IPS-20b (cell line): ENCODE data around the gene GMNN.
"Not testable (repeated sequence)": the region's sequence is repeated elsewhere in the genome, so short reads cannot be mapped to it uniquely, and the experiment has no call there.

ENCODE experiments used
- H3K27ac ChIP-seq: one replicate; pipeline ENCODE4 v1.5.1; 2013; ENCODE audit warnings: low read length
- H3K27me3 ChIP-seq: 2 replicates; pipeline ENCODE4 v1.6.1; 2013; ENCODE audit warnings: mild to moderate bottlenecking, low read length, inconsistent platforms; ENCODE audit not compliant: insufficient read depth
- H3K36me3 ChIP-seq: 2 replicates; pipeline ENCODE4 v1.6.1; 2013; ENCODE audit warnings: low read depth, mild to moderate bottlenecking, inconsistent platforms, low read length, moderate library complexity; ENCODE audit not compliant: insufficient read depth
- H3K4me1 ChIP-seq: 2 replicates; pipeline ENCODE4 v1.6.1; 2013; ENCODE audit warnings: mild to moderate bottlenecking, control low read depth, inconsistent platforms, low read length, moderate library complexity; ENCODE audit not compliant: insufficient read depth
- H3K4me3 ChIP-seq: 2 replicates; pipeline ENCODE4 v1.5.1; 2013; ENCODE audit warnings: mild to moderate bottlenecking, low read length, inconsistent platforms
- H3K9ac ChIP-seq: 2 replicates; pipeline ENCODE4 v1.6.1; 2013; ENCODE audit warnings: low read depth, mild to moderate bottlenecking, inconsistent platforms, low read length, moderate library complexity
- H3K9me3 ChIP-seq: 2 replicates; pipeline ENCODE4 v1.6.1; 2013; ENCODE audit warnings: mild to moderate bottlenecking, low read depth, low read length, inconsistent platforms; ENCODE audit not compliant: insufficient read depth

GMNN gene

DNA sequence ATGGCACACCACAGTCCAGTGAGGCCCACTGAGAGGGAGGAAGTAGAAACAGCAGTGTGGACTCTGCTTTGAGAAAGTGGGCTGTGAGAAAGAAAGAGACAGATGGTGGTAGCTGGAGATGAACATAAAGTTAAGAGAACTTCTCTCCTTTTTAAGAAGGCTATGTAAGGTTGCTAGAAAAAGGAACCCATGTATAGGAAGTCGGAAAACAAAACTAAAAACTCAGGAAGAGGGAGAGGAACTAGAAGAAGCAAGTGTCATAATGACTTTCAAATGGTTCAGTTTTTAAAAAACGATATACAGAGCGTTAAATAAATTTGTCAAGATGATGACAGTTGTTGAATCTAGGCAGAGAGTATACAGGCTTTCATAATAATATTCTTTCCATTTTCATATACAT lies 25.4 kb upstream of the GMNN start:
- Histone ChIP-seq H3K4me3 (no peak overlapping the region), H3K27ac (no peak overlapping the region), H3K27me3 (no peaks in the 10 kb centered on the region), H3K4me1 (no peaks in the 10 kb centered on the region), H3K36me3 (no peaks in the 10 kb centered on the region), H3K9ac (no peak overlapping the region), H3K9me3 (no peaks in the 10 kb centered on the region)

DNA sequence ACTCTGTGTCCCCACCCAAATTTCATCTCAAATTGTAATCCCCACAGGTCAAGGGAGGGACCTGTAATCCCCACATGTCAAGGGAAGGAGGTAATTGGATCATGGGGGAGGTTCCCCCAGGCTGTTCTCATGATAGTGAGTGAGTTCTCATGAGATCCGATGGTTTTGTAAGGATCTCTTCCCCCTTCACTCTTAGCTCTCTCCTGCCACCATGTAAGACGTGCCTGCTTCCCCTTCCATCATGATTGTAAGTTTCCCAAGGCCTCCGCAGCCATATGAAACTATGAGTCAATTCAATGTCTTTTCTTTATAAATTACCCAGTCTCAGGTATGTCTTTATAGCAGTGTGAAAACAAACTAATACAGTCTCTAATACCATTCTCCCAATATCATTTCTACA lies 23.9 kb upstream of the GMNN start:
- not testable (repeated sequence) for H3K4me1 ChIP-seq, H3K9ac ChIP-seq, H3K9me3 ChIP-seq, H3K4me3 ChIP-seq, H3K27me3 ChIP-seq, H3K27ac ChIP-seq, H3K36me3 ChIP-seq

DNA sequence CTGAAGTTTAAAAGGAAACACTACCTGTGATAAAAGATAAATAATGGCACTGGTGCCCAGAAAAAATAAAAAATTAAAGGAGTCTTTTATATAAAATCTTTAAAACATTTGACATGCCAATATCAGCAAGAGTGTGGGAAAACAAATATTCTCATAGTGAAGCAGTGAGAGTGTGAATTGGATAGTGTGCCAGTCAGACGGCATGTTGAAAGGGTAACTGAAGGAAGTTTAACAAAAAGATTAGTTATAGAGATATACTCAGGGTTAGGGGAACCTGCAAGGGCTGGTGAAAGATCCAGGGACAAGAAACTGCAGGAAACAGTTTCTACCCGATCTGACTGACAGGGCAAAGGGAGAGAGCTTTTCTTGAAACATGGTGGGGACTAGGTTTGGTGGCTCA lies 22.2 kb upstream of the GMNN start:
- H3K9ac ChIP-seq, result no peak overlapping the region

GRCh38 chr6:24752917-24753492 lies 21.7 kb upstream of the GMNN start:
- no peaks in the 10 kb centered on the region for H3K27me3 ChIP-seq
- no peaks in the 10 kb centered on the region for H3K4me1 ChIP-seq

More for the DNA sequence above, 22.2 kb upstream of the GMNN start:
- Histone ChIP-seq H3K27ac (no peak overlapping the region), H3K4me3 (no peak overlapping the region), H3K4me1 (no peaks in the 10 kb centered on the region), H3K36me3 (no peaks in the 10 kb centered on the region), H3K9me3 (no peaks in the 10 kb centered on the region), H3K27me3 (no peaks in the 10 kb centered on the region)

GRCh38 chr6:24753545-24753944 lies 21.2 kb upstream of the GMNN start:
- Histone ChIP-seq H3K4me3 (no peak overlapping the region), H3K36me3 (no peaks in the 10 kb centered on the region), H3K27ac (no peak overlapping the region), H3K4me1 (no peaks in the 10 kb centered on the region), H3K9ac (no peak overlapping the region), H3K9me3 (no peaks in the 10 kb centered on the region), H3K27me3 (no peaks in the 10 kb centered on the region)

More at GRCh38 chr6:24752917-24753492, 21.7 kb upstream of the GMNN start:
- H3K9ac ChIP-seq, result no peak overlapping the region
- no peaks in the 10 kb centered on the region for H3K9me3 ChIP-seq
- no peak overlapping the region for H3K4me3 ChIP-seq
- H3K27ac ChIP-seq, result no peak overlapping the region
- no peaks in the 10 kb centered on the region for H3K36me3 ChIP-seq

DNA sequence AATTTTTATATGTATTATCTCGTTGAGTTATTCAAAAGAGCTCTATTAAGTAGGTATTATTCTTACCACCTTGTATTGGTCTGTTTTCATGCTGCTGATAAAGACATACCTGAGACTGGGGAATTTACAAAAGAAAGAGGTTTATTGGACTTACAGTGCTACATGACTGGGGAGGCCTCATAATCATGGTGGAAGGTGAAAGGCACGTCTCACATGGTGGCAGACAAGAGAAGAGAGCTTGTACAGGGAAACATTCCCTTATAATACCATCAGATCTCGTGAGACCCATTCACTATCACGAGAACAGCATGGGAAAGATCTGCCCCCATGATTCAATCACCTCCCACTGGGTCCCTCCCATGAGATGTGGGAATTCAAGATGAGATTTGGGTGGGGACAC lies 20.4 kb upstream of the GMNN start:
- H3K27me3 ChIP-seq, H3K36me3 ChIP-seq, H3K9me3 ChIP-seq, H3K27ac ChIP-seq, H3K9ac ChIP-seq, H3K4me1 ChIP-seq, H3K4me3 ChIP-seq: not testable (repeated sequence)

- no peak overlapping the region for H3K4me3 ChIP-seq
- H3K36me3 ChIP-seq, result no peaks in the 10 kb centered on the region
- no peak overlapping the region for H3K9ac ChIP-seq
- no peaks in the 10 kb centered on the region for H3K9me3 ChIP-seq
- no peaks in the 10 kb centered on the region for H3K4me1 ChIP-seq
- H3K27me3 ChIP-seq, result no peaks in the 10 kb centered on the region
- no peak overlapping the region for H3K27ac ChIP-seq
These were observed 19.5 kb upstream of the GMNN start for GRCh38 chr6:24755279-24755678.

DNA sequence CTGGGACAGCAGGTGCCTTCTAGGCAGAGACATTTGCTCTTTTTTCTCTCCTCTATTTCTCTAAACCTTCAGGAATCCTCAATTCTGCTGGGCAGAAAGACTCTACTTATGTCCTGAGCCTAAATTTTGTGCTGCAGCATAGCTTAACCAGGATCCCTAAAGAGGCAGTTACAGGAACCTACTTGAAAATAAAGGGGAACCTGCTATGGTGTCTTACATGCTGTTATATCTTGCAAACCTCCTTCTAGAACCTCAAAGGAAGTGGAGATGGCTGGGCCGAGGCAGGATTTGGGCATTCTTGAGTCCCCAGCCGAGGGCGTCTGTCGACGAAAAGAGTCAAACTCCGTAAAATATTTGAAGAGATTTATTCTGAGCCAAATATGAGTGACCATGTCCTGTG lies 17.1 kb upstream of the GMNN start:
- no peaks in the 10 kb centered on the region for H3K27me3 ChIP-seq
- no peaks in the 10 kb centered on the region for H3K36me3 ChIP-seq
- H3K27ac ChIP-seq, result no peak overlapping the region
- H3K4me3 ChIP-seq, result no peak overlapping the region
- H3K9ac ChIP-seq, result no peak overlapping the region
- no peaks in the 10 kb centered on the region for H3K9me3 ChIP-seq
- H3K4me1 ChIP-seq, result no peaks in the 10 kb centered on the region

DNA sequence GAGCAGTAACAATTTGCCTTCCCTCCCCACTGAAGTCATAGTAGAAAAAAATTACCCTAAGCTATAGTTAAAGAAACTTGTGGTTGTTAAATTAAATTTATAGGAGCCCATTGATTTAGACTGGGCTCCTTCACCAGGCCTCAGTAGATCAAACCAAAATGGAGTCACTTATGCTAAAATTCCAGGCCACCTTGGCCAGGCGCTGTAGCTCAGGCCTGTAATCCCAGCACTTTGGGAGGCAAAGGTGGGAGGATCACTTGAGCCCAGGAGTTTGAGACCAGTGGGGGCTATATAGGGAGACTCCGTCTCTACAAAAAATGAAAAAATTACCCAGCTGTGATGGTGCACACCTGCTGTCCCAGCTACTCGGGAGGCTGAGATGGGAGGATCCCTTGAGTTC lies 15.0 kb upstream of the GMNN start:
- Histone ChIP-seq H3K36me3 (no peaks in the 10 kb centered on the region), H3K4me1 (no peaks in the 10 kb centered on the region), H3K9ac (no peak overlapping the region), H3K9me3 (no peaks in the 10 kb centered on the region), H3K4me3 (no peak overlapping the region), H3K27ac (no peak overlapping the region), H3K27me3 (no peaks in the 10 kb centered on the region)

DNA sequence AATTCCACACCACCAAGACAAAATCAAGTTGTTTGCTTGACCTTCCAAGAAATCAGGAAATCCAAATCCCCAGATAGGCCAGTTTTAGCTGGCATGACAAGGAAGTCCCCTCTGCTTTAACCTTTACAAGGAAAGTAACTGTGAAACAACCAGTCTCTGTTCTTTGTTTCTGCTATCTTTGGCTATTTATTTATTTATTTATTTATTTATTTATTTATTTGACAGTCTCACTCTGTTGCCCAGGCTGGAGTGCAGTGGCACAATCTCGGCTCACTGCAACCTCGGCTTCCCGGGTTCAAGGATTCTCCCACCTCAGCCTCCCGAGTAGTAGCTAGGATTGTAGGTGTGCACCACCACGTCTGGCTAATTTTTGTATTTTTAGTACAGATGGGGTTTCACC lies 14.5 kb upstream of the GMNN start:
- no peaks in the 10 kb centered on the region for H3K4me1 ChIP-seq
- no peak overlapping the region for H3K9ac ChIP-seq
- H3K27me3 ChIP-seq, result no peaks in the 10 kb centered on the region
- no peaks in the 10 kb centered on the region for H3K9me3 ChIP-seq
- no peak overlapping the region for H3K27ac ChIP-seq
- no peaks in the 10 kb centered on the region for H3K36me3 ChIP-seq
- no peak overlapping the region for H3K4me3 ChIP-seq

GRCh38 chr6:24761193-24761835 lies 13.4 kb upstream of the GMNN start:
- Histone ChIP-seq H3K27me3 (no peaks in the 10 kb centered on the region), H3K4me3 (no peak overlapping the region), H3K4me1 (no peaks in the 10 kb centered on the region), H3K27ac (no peak overlapping the region), H3K36me3 (no peaks in the 10 kb centered on the region), H3K9me3 (no peaks in the 10 kb centered on the region), H3K9ac (no peak overlapping the region)

- H3K4me3 ChIP-seq, result no peak overlapping the region
- no peaks in the 10 kb centered on the region for H3K4me1 ChIP-seq
- no peak overlapping the region for H3K9ac ChIP-seq
- no peaks in the 10 kb centered on the region for H3K9me3 ChIP-seq
- no peaks in the 10 kb centered on the region for H3K36me3 ChIP-seq
- H3K27me3 ChIP-seq, result no peaks in the 10 kb centered on the region
- no peak overlapping the region for H3K27ac ChIP-seq
These were observed 12.9 kb upstream of the GMNN start for GRCh38 chr6:24761851-24762250.
